GM20431 (cell line): ENCODE data around the gene HS3ST2.
"Not testable (repeated sequence)": the region's sequence is repeated elsewhere in the genome, so short reads cannot be mapped to it uniquely, and the experiment has no call there.

Experiments used
- in situ Hi-C: fragments of 300-500 bp; cut with MseI, MboI; formaldehyde crosslinking; loops from one replicate; pipeline ENCODE4 v1.15.0; 2020; ENCODE audit warnings: low sequenced_read_pairs; ENCODE audit not compliant: unreplicated experiment

The HS3ST2 gene

GRCh38 chr16:22871861-22872260, 57.9 kb downstream of the HS3ST2 start:
- in situ Hi-C loops = no loop called here

- in situ Hi-C loops = no loop called here
Observed at GRCh38 chr16:22874394-22874793, 60.4 kb downstream of the HS3ST2 start.

GRCh38 chr16:22878955-22879354, 65.0 kb downstream of the HS3ST2 start:
- in situ Hi-C loops = no loop called here

GRCh38 chr16:22879466-22879865, 65.5 kb downstream of the HS3ST2 start:
- in situ Hi-C loops = no loop called here

- in situ Hi-C loops = no loop called here
Observed at GRCh38 chr16:22882981-22883380, 69.0 kb downstream of the HS3ST2 start.

- in situ Hi-C loops = no loop called here
Observed at GRCh38 chr16:22885951-22886350, 72.0 kb downstream of the HS3ST2 start.

- in situ Hi-C loops = no loop called here
Observed at GRCh38 chr16:22886927-22887326, 73.0 kb downstream of the HS3ST2 start.

GRCh38 chr16:22887445-22887844, 73.5 kb downstream of the HS3ST2 start:
- in situ Hi-C loops = no loop called here

GRCh38 chr16:22888791-22889190, 74.8 kb downstream of the HS3ST2 start:
- in situ Hi-C loops = no loop called here

GRCh38 chr16:22890976-22891375, 77.0 kb downstream of the HS3ST2 start:
- in situ Hi-C loops = no loop called here

GRCh38 chr16:22897184-22897583, 83.2 kb downstream of the HS3ST2 start:
- in situ Hi-C loops = no loop called here

GRCh38 chr16:22898131-22898530, 84.2 kb downstream of the HS3ST2 start:
- in situ Hi-C loops = no loop called here

- in situ Hi-C loops = no loop called here
Observed at GRCh38 chr16:22898874-22899348, 84.9 kb downstream of the HS3ST2 start.

- in situ Hi-C loops = not testable (repeated sequence)
Observed at GRCh38 chr16:22899567-22899966, 85.6 kb downstream of the HS3ST2 start.

GRCh38 chr16:22900863-22901262, 86.9 kb downstream of the HS3ST2 start:
- in situ Hi-C loops = no loop called here

- in situ Hi-C loops = no loop called here
Observed at GRCh38 chr16:22901563-22901962, 87.6 kb downstream of the HS3ST2 start.

- in situ Hi-C loops = no loop called here
Observed at GRCh38 chr16:22903716-22904115, 89.8 kb downstream of the HS3ST2 start.

GRCh38 chr16:22912654-22913053, 98.7 kb downstream of the HS3ST2 start:
- in situ Hi-C loops = no loop called here

GRCh38 chr16:22915003-22915402, 101.0 kb downstream of the HS3ST2 start:
- in situ Hi-C loops = no loop called here

GRCh38 chr16:22923491-22923890, 109.5 kb downstream of the HS3ST2 start:
- in situ Hi-C loops = no loop called here

- in situ Hi-C loops = no loop called here
Observed at GRCh38 chr16:22924492-22924891, 110.5 kb downstream of the HS3ST2 start.

GRCh38 chr16:22926105-22926751, 112.3 kb downstream of the HS3ST2 start:
- in situ Hi-C loops = no loop called here
